HepG2 (cell line): ENCODE measurements around the gene WDR27. TPM values are rescaled to one million over a fixed set of nuclear protein-coding genes. Genes with fewer than 3 reads are reported as not detected.
A peak's percentile ranks its signal among the peaks of the same experiment; 100 is the strongest.

Experiments used
- CBX5 ChIP-seq: sonication (generic); formaldehyde crosslinking; IDR thresholded peaks from 2 replicates; pipeline ENCODE4 v1.4.0; 2020; ENCODE audit warnings: missing genetic modification reagents, borderline replicate concordance
- DMAP1 ChIP-seq: IDR thresholded peaks from 2 replicates; pipeline ENCODE4 v1.6.1; 2016
- GPN1 ChIP-seq: sonication (generic); formaldehyde crosslinking; IDR thresholded peaks from 2 replicates; pipeline ENCODE4 v1.5.1; 2020; ENCODE audit warnings: missing genetic modification reagents, borderline replicate concordance
- JARID2 ChIP-seq: sonication (generic); formaldehyde crosslinking; IDR thresholded peaks from 2 replicates; pipeline ENCODE4 v1.8.1; 2023; ENCODE audit warnings: missing genetic modification reagents, inconsistent platforms; ENCODE audit not compliant: insufficient replicate concordance
- KDM5A ChIP-seq: fragments of 200-600 bp; sonication (generic); IDR thresholded peaks from 2 replicates; pipeline ENCODE4 v1.7.0; 2018; ENCODE audit warnings: antibody characterized with exemption, mild to moderate bottlenecking, low read length, borderline replicate concordance
- RBM39 ChIP-seq: fragments of 200-400 bp; formaldehyde crosslinking; IDR thresholded peaks from one replicate; pipeline ENCODE4 v1.6.1; 2018; ENCODE audit warnings: antibody characterized with exemption, mild to moderate bottlenecking, low read depth, low read length; ENCODE audit not compliant: poor library complexity, severe bottlenecking
- REPIN1 ChIP-seq: sonication (generic); formaldehyde crosslinking; IDR thresholded peaks from 2 replicates; pipeline ENCODE4 v1.8.0; 2022; ENCODE audit warnings: missing genetic modification reagents, low read depth, mild to moderate bottlenecking, borderline replicate concordance
- RFXAP ChIP-seq: sonication (generic); formaldehyde crosslinking; IDR thresholded peaks from 2 replicates; pipeline ENCODE4 v1.4.0; 2020; ENCODE audit warnings: missing genetic modification reagents, borderline replicate concordance
- SKI ChIP-seq: fragments of 450-650 bp; IDR thresholded peaks from one replicate; pipeline ENCODE4 v1.6.1; 2018; ENCODE audit warnings: mild to moderate bottlenecking; ENCODE audit not compliant: partially characterized antibody
- SNAI1 ChIP-seq: sonication (generic); formaldehyde crosslinking; IDR thresholded peaks from 2 replicates; pipeline ENCODE4 v1.5.0; 2020; ENCODE audit warnings: mild to moderate bottlenecking, missing genetic modification reagents, borderline replicate concordance
- TAF1 ChIP-seq: sonication (generic); formaldehyde crosslinking; IDR thresholded peaks from 2 replicates; pipeline ENCODE4 v1.4.0; 2020; ENCODE audit warnings: missing genetic modification reagents
- THAP11 ChIP-seq: IDR thresholded peaks from 2 replicates; pipeline ENCODE4 v1.6.1; 2016; ENCODE audit warnings: missing biosample characterization, missing genetic modification reagents
- ZBTB20 ChIP-seq: sonication (generic); formaldehyde crosslinking; IDR thresholded peaks from 2 replicates; pipeline ENCODE4 v1.8.1; 2023; ENCODE audit warnings: missing genetic modification reagents, low read depth, mild to moderate bottlenecking, borderline replicate concordance
- ZNF10 ChIP-seq: sonication (generic); formaldehyde crosslinking; IDR thresholded peaks from 2 replicates; pipeline ENCODE4 v1.4.0; 2020; ENCODE audit warnings: mild to moderate bottlenecking, low read depth, missing genetic modification reagents, borderline replicate concordance
- ZNF230 ChIP-seq: sonication (generic); formaldehyde crosslinking; IDR thresholded peaks from 2 replicates; pipeline ENCODE4 v1.4.0; 2020; ENCODE audit warnings: mild to moderate bottlenecking, missing genetic modification reagents
- ZNF331 ChIP-seq: sonication (generic); formaldehyde crosslinking; IDR thresholded peaks from 2 replicates; pipeline ENCODE4 v1.4.0; 2020; ENCODE audit warnings: missing genetic modification reagents
- ZNF460 ChIP-seq: sonication (generic); formaldehyde crosslinking; IDR thresholded peaks from 2 replicates; pipeline ENCODE4 v1.5.1; 2020; ENCODE audit warnings: missing genetic modification reagents, mild to moderate bottlenecking, borderline replicate concordance
- ZNF547 ChIP-seq: sonication (generic); formaldehyde crosslinking; IDR thresholded peaks from 2 replicates; pipeline ENCODE4 v1.5.1; 2020; ENCODE audit warnings: mild to moderate bottlenecking, missing genetic modification reagents
- ZSCAN21 ChIP-seq: sonication (generic); formaldehyde crosslinking; IDR thresholded peaks from 2 replicates; pipeline ENCODE4 v1.8.0; 2022; ENCODE audit warnings: mild to moderate bottlenecking, missing genetic modification reagents, moderate library complexity, borderline replicate concordance
- ZSCAN25 ChIP-seq: sonication (generic); formaldehyde crosslinking; IDR thresholded peaks from 2 replicates; pipeline ENCODE4 v1.8.0; 2022; ENCODE audit warnings: mild to moderate bottlenecking, missing genetic modification reagents
- polyA plus RNA-seq, 8 experiments: library from polyadenylated mRNA; depleted of rRNA in 3 of 8; stranded (reverse) in 7 of 8; unstranded in 1 of 8; fragments of >200 nt; fragmentation: Illumina TruSeq in 4 of 8; extraction: Trizol in 4 of 8; gene quantifications; 2 replicates each; pipeline versions ENCODE4 v1.2.1 to v1.2.3, GENCODE V29; 2011 to 2016; ENCODE audit warnings: low read depth in 4 of 8, missing spikeins in 1 of 8, mixed read lengths in 1 of 8; ENCODE audit not compliant: insufficient read depth in 1 of 8
- total RNA-seq, 5 experiments: library from RNA; depleted of rRNA; stranded (reverse); fragments of >200 nt; fragmentation: Illumina TruSeq; extraction: Trizol; gene quantifications; 2 replicates each; pipeline ENCODE4 v1.2.3, GENCODE V29; 2016; ENCODE audit warnings: low read depth in 1 of 5
- TF ChIP-seq, protein P1 (sequence below): sonication (generic); formaldehyde crosslinking; IDR thresholded peaks from 2 replicates; pipeline ENCODE4 v1.5.1; 2020; ENCODE audit warnings: missing genetic modification reagents, mild to moderate bottlenecking, borderline replicate concordance
- TF ChIP-seq, protein P2 (sequence below): sonication (generic); formaldehyde crosslinking; IDR thresholded peaks from 2 replicates; pipeline ENCODE4 v1.4.0; 2020; ENCODE audit warnings: mild to moderate bottlenecking, missing genetic modification reagents
- TF ChIP-seq, protein P3 (sequence below): sonication (generic); formaldehyde crosslinking; IDR thresholded peaks from 2 replicates; pipeline ENCODE4 v1.8.1; 2022; ENCODE audit warnings: low read depth, mild to moderate bottlenecking, missing genetic modification reagents

WDR27 gene
- total and polyA plus RNA-seq, 2 of the 13 experiments (the other 11 are each of a cell fraction or from before 2014, with no cell fraction given): 34.1 to 80.3 TPM

DNA sequence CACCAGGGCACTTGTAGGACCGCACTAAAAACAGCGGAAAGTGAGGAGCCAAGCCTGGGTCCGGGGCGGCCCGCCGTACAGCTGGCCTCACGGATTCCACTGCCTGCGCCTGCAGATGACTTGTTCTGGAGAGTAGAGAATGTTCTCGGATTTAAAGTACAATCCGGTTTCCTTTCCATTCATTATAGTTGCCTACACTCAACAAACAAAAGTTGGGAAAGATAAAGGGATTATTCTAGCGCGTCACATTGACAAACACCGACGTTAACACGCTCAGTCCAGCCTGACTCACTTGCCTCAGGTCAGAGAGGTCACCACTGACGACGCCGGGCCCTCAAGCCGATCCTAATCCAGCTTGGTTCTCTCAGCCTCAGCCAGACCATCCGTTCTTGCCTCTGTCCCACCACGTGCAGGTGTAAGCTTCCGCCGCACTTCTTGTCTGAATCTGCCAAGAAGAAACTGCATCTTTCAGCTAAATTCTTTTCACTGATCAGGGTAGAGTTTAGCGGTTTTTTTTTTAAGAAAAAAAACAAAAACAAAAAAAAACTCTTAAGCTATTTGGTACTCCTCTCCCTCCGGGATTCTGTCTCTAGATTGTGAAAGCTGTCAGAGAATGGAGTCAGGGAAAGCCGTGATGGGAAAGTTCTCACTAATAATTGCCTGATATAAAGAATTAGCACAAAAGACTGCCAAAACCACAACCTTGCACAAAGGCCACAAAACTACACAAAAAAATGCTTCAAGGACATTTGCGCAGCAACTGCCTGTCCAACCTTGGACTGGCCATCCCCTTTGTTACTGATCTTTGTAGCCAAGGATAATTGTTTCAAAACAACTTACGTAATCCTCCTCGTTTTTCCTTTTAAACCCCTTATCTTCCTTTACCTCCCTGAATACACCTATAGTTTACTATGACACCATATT, 23.6 kb upstream of the WDR27 start (continued):
- TF ChIP-seq CBX5 (CRISPR knock-in tag) (peak; percentile 8; the same call in 1 of the 2 replicates), SKI (peak; percentile 48), DMAP1 (CRISPR knock-in tag) (peak; percentile 88; the same call in 1 of the 2 replicates), ZNF230 (peak; percentile 32), GPN1 (CRISPR knock-in tag) (no peak), ZNF331 (no peak), ZNF10 (no peak; the same call in 1 of the 2 replicates), ZNF460 (CRISPR knock-in tag) (0 out of 2 replicates have a peak, but pooled peaks have one; percentile 6), KDM5A (peak; percentile 70), JARID2 (CRISPR knock-in tag) (no peak), ZSCAN25 (CRISPR knock-in tag) (peak; percentile 59), SNAI1 (CRISPR knock-in tag) (0 out of 2 replicates have a peak, but pooled peaks have one; percentile 12), THAP11 (peak; percentile 28; the same call in 1 of the 2 replicates), RFXAP (CRISPR knock-in tag) (peak; percentile 64), ZSCAN21 (no peak), RBM39 (no peak), ZNF547 (CRISPR knock-in tag) (peak; percentile 97; the same call in 1 of the 2 replicates), ZBTB20 (CRISPR knock-in tag) (peak; percentile 95; the same call in 1 of the 2 replicates), REPIN1 (CRISPR knock-in tag) (no peak; the same call in none of the 2 replicates), TAF1 (0 out of 2 replicates have a peak, but pooled peaks have one; percentile 1)
- TF ChIP-seq, protein P1, sequence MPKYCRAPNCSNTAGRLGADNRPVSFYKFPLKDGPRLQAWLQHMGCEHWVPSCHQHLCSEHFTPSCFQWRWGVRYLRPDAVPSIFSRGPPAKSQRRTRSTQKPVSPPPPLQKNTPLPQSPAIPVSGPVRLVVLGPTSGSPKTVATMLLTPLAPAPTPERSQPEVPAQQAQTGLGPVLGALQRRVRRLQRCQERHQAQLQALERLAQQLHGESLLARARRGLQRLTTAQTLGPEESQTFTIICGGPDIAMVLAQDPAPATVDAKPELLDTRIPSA (CRISPR knock-in tag): no peak
- TF ChIP-seq, protein P2, sequence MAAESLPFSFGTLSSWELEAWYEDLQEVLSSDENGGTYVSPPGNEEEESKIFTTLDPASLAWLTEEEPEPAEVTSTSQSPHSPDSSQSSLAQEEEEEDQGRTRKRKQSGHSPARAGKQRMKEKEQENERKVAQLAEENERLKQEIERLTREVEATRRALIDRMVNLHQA (CRISPR knock-in tag): no peak
- TF ChIP-seq, protein P3, sequence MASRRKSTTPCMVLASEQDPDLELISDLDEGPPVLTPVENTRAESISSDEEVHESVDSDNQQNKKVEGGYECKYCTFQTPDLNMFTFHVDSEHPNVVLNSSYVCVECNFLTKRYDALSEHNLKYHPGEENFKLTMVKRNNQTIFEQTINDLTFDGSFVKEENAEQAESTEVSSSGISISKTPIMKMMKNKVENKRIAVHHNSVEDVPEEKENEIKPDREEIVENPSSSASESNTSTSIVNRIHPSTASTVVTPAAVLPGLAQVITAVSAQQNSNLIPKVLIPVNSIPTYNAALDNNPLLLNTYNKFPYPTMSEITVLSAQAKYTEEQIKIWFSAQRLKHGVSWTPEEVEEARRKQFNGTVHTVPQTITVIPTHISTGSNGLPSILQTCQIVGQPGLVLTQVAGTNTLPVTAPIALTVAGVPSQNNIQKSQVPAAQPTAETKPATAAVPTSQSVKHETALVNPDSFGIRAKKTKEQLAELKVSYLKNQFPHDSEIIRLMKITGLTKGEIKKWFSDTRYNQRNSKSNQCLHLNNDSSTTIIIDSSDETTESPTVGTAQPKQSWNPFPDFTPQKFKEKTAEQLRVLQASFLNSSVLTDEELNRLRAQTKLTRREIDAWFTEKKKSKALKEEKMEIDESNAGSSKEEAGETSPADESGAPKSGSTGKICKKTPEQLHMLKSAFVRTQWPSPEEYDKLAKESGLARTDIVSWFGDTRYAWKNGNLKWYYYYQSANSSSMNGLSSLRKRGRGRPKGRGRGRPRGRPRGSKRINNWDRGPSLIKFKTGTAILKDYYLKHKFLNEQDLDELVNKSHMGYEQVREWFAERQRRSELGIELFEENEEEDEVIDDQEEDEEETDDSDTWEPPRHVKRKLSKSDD (CRISPR knock-in tag): peak; percentile 22
